H1 (cell line): ENCODE measurements around the gene DDX49. TPM values are rescaled to one million over a fixed set of nuclear protein-coding genes. Genes with fewer than 3 reads are reported as not detected.

Experiments used
- GABPA ChIP-seq: IDR thresholded peaks from 2 replicates; pipeline ENCODE4 v1.6.1; 2011; ENCODE audit warnings: mild to moderate bottlenecking, low read length, moderate library complexity, borderline replicate concordance; ENCODE audit not compliant: insufficient read depth
- HDAC6 ChIP-seq: IDR thresholded peaks from one replicate; pipeline ENCODE4 v1.7.1; 2012; ENCODE audit warnings: low read depth, mild to moderate bottlenecking, inconsistent platforms, low read length, moderate library complexity
- RAD21 ChIP-seq, 2 experiments: IDR thresholded peaks in 1 of 2; conservative IDR thresholded peaks in 1 of 2; 2 replicates each; pipeline ENCODE4 v1.6.1; 2011; ENCODE audit warnings: low read depth in 2 of 2, low read length in 2 of 2, improper control_type of control experiment in 1 of 2, inconsistent platforms in 1 of 2, mild to moderate bottlenecking in 1 of 2, moderate library complexity in 1 of 2
- RBBP5 ChIP-seq: IDR thresholded peaks from 2 replicates; pipeline ENCODE4 v1.7.1; 2012; ENCODE audit warnings: low read depth, mild to moderate bottlenecking, inconsistent platforms, low read length, moderate library complexity, borderline replicate concordance
- polyA plus RNA-seq, 7 experiments: library from polyadenylated mRNA; depleted of rRNA in 3 of 7; stranded (reverse) in 5 of 7; unstranded in 2 of 7; fragments of >200 nt in 5 of 7; fragments of 200-250 nt in 2 of 7; gene quantifications; 1 replicate in 5 of 7; 2 replicates in 1 of 7; 4 replicates in 1 of 7; pipeline versions ENCODE4 v1.2.1 to v1.2.3, GENCODE V29; 2011 to 2013; ENCODE audit warnings: missing spikeins in 2 of 7, mixed read lengths in 2 of 7
- total RNA-seq: library from RNA; stranded (reverse); fragmentation: NEBNext Ultra II Directional; extraction: Animal tissue kit (Norgen Biotek cat#: 25700); gene quantifications from 2 replicates; pipeline ENCODE4 v1.2.1, GENCODE V29; 2021

Gene DDX49
- total and polyA plus RNA-seq, 2 of the 8 experiments (the other 6 are each of a cell fraction or from before 2014, with no cell fraction given) = 41.3 to 46.5 TPM

DNA sequence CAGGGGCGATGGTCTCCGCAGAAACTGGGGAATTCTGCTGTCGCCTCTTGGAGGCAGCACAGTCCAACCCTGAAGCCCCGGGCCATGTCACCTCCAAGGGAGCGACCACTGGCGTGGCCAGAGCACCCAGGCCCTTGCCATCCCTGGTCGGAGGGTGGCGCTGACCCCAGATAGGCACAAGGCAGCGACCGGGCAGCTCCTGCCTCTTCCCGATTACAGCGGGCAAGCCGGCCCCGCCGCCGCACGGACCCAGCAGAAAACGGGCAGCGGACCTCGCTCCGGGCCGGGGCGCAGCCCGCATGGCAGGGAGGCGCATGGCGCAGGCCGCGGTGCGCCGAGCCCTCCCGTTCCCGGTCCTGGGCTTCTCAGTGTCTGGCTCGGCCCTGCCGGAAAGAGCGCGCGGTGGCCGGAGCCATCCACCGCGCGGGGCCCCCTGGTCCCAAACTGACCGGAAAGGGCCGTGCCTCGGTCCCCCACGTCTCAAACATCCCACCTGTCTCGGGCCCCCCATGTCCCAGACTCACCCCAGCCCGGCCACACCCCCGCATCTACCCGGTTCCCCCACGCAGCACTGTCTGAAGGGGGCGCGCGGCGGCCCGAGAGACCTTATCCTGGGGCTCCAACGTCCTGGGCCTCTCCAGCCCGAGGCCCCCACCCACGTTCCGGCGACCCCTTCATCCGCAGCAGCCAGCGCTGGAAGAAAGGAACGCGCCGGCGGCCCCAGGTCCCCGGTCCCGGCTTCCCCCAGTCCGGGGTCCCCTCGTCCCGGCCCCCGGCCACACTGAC is 24.3 kb upstream of the DDX49 start (continued):
- peak; percentile 26; the same call in 1 of the 2 replicates for TF ChIP-seq RBBP5
- no peak for TF ChIP-seq HDAC6
- no peak for TF ChIP-seq GABPA
- TF ChIP-seq RAD21 (IDR thresholded peaks at IDR 0.05 in 1 of 2, conservative IDR thresholded peaks at IDR 0.05 in 1 of 2; ENCODE audit: low read depth in 2 of 2, low read length in 2 of 2) = peak; percentile 59 to 73
- TF ChIP-seq, all 59 proteins: peak for 12
